Left lobe of liver (tissue), 2 donors: ENCODE measurements around the gene SPESP1. TPM values are rescaled to one million over a fixed set of nuclear protein-coding genes. Genes with fewer than 3 reads are reported as not detected.

Experiments
- ATAC-seq: fragments of 200-7000 bp; cut with Tn5 transposase; one replicate; pipeline ENCODE4 v1.9.1; 2020; ENCODE audit warnings: mild to moderate bottlenecking, moderate library complexity
- DNase-seq: peaks from one replicate; pipeline ENCODE4 v3.0.0-alpha.2; 2020; ENCODE audit warnings: low spot score
- total RNA-seq: library from RNA; stranded (reverse); gene quantifications from one replicate; pipeline ENCODE4 v1.2.1, GENCODE V29; 2021
- donor health status: DM: no; HTN: no; CAD: no; lungs with moderate emphysema.
- donor health status: DM: no; HTN: yes; CAD: no.

The SPESP1 gene
- total RNA-seq, 1 donor from 2014 or later, result 0.48 TPM

DNA sequence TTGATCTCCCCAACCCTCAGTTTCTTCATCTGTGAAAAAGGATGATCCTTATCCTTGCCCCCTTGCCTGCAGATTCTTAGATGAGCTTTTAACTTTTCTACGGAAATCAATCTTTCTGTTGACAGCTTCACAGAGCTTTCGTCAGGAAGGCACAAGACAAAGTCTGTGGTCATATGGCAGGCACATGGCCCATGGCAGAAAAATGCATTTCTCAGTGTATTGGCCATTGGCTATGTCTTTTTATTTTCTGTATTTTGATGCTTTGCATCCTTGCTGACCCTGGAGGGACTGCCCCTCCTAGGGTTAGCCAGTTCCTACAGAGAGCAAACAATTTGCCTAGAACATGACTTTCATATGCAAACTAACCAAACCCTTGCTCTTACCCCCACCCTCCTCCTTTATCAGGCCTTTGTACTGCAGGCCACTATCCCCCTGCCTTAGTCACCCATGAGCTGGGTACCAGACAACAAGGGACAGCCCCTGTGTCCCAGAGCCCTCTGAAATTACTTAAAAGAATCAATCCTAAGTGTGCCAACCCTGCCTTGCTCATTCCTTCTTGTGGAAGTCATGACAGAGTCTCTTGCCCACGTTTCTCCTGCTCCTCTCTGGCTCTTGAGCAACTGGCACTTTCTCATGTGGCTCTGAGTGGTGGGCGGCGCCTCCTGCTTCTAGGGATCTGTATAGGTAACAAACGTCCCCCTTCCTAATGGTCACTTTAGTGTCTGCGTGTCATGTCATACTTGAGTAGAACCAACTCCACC lies 60.1 kb downstream of the SPESP1 start:
- ATAC-seq, result no peak
- DNase-seq, result no peak

DNA sequence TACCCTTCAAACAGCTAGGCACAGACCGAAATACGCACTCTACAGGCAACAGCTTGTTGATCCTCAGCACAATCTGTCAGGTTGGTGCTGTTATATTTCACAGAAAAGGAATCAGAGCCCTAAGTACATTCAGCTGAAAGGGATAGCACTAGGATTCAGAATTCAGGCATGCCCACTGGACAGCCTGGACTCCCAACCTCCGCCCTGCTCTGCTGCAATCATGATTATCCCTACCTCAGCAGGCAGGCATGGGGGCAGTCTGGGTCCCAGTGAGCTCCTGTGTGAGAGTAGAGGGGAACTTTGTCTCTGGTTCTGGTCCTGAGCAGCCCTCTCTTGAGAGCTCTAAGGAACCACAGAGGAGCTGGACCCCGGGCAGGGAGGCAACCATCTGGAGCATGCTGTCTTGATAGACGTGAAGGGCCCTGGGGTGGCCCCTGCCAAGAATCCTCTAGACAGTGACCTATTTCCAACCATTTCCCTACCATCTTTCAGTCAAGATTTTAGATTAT lies 60.7 kb downstream of the SPESP1 start:
- no peak for DNase-seq
- ATAC-seq, result no peak

DNA sequence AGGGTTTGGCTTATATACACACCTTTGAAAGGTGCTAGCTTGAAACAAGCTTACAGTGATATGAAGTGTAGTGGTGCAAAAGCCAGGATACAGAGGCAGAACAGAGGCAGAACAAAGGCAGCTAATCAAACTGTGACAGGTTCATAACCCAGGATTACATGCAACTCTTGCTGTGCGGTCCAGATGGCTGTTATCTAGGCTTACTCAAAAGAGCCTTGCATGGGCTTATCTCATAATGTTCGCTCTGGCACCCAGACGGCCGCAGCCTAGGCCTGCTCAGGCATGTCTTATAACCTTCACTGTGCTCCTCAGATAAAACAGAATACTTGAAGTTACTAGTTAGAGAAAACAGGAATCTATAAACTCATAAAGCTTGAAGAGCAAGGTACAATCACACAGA lies 61.4 kb downstream of the SPESP1 start:
- DNase-seq, result no peak
- no peak for ATAC-seq

DNA sequence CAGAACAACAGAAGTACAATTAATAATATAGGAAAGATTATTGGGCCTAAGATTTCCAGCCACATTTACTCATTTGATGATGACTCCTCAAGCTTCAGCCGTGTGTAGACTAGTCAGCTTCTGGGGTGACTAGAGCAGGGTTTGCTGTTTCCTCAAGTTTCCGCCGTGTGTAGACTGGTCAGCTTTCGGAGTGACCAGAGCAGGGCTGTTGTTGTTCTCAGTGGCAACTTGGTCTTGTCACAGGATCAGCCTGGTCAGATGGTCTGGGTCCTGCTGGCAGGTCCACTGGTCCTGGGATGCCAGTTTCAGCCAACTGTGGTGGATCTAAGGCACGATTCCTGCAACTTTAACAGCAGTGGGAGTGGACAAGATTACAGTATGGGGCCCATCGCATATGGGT lies 62.4 kb downstream of the SPESP1 start:
- ATAC-seq, result no peak
- DNase-seq, result no peak

DNA sequence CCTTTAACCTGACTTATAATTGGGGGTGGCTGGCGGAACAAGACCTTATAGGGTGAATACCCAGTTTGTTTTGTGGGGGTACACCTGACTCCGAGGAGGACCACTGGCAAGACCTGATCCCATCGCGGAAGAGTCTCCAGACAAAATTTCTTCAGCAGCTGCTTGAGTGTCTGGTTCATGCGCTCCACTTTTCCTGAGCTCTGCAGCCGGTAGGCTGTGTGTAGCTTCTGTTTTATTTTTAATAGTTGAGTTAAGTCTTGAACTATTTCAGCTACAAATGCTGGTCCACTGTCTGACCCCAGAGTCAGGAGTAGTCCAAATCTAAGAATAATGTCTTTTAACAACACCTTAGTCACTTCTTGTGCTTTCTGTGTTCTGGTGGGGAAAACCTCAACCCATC lies 63.0 kb downstream of the SPESP1 start:
- DNase-seq, result no peak
- ATAC-seq, result no peak

DNA sequence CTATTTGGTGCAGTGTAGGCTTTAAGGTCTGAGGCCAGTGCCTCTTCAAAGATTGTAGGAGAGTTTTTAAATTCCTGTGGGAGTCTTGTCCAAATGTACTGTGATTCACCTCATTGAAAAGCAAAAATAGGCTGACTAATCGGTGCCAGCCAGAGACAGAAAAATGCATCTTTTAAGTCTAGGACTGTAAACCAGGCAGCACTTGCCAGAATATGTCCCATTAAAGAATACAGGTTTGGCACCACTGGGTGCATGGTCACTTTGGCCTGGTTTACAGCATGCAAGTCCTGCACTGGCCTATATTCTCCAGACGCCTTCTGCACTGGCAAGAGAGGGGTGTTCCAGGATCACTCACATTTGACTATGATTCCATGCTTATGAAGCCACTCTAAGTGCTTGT lies 63.8 kb downstream of the SPESP1 start:
- DNase-seq (peak; percentile 15), ATAC-seq (no peak)

DNA sequence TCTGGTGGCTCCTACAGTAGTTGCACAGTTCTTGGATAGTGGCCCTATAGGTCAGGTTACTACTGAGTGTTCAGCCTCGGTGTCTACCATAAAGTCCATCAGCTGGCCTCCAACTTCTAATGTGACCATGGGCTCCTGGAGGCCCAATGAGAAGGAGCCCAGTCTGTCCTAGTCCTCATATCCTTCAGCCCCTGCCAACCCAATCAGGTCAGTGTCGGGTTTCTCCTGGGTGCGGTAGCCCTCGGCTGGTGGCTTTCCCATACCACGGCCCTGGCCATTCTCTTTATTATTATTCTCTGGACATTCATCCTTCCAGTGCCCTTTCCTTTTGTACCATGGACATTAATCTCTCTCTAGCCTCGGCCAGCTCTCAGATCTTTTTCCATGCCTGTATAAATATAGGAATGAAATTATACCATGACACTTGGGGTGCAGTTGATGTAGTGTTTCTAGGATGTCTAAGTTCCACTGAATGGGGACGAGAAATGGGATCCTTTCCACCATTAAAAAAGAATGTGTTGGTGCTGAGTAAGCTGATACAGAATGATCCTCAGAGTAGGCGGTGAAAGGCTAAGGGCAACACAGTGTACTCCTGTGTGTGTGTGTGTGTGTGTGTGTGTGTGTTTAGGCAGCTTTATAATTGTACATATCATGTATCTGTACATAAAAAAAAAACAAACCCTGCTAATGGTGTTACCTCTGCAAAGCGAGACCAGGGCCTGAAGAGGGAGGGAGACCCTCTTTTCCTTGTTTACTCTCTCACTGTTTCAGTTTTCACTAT lies 64.8 kb downstream of the SPESP1 start:
- DNase-seq, result peak; percentile 11
- ATAC-seq, result no peak

Other genes with a start within 250 kb of the SPESP1 start
- 41.5 TPM for gene ANP32A, start 109.6 kb upstream of the SPESP1 start, total RNA-seq
- 0.13 TPM for gene NOX5, start 84.2 kb downstream of the SPESP1 start, total RNA-seq
- 11.6 TPM for gene GLCE, start 230.1 kb downstream of the SPESP1 start, total RNA-seq